IPS DF 4.7 (cell line): ENCODE results near the gene CHTF8.

Experiments
- DNase-seq: peaks from one replicate; pipeline ENCODE4 v3.0.0-alpha.2; 2013; ENCODE audit warnings: low spot score; ENCODE audit errors: extremely low read depth

Gene CHTF8

DNA sequence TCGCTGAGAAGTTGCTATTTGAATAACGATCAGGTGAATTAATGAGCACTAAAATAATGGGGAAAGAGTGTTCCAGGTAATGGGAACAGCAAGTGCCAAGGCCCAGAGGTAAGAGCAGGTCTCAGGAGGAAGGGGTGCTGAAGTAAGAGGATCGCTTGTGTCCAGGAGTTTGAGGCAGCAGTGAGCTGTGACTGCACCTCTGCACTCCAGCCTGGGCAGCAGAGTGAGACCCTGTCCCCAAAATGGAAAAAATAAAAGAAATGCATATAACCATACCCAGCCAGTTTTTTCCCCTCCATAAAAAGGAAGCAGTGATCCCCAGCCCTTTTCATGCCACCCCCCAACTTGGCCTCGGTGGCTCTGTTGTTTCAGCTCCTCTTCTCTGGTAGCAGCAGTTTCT, 43.7 kb downstream of the CHTF8 start:
- DNase-seq: no peak

DNA sequence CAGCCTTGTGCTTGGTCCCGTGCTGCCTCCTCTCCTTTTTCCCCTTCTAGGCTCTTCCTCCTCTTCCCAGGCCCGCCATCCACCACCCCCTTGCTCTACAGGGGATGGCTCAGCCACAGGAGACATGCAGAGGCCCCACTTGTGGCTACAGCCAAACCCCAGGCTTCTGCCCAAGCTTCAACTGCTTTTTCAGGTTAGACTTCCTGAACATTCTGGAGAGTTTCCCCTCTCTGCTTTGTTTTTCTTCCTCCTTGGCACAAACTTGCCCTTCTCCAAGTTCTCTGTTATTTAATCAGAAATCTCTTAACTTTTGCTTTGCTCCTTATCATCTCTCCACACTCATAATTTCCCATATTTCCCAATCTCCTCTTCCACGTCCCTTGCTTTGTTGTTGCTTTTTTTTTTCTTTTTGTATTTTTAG, 45.2 kb downstream of the CHTF8 start:
- DNase-seq: no peak

DNA sequence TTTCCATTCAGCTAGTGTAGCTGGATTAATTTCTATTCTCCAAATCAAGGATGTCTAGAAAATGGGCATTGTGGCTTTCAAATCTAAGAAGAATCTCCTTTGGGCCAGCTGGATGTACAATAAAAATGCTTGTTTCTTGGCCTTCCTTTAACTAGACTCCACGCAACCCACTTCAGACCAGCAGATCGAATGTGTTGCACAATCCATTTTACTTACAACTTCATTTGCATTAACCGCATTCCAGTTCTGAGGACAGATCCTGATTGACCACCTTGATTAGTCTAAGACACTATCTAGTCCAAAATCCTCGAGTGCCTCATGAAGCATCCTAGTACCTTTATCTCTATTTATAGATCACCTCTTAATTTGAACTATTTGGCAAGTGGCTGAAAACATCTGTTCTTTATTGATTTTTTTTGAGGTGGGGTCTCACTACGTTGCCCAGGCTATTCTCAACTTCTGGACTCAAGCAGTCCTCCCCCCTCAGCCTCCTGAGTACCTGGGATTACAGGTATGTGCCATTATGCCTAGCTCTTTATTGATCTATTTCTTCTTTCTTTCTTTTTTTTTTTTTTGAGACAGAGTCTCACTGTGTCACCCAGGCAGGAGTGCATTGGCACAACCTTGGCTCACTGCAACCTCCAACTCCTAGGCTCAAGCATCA, 47.2 kb downstream of the CHTF8 start:
- no peak for DNase-seq

DNA sequence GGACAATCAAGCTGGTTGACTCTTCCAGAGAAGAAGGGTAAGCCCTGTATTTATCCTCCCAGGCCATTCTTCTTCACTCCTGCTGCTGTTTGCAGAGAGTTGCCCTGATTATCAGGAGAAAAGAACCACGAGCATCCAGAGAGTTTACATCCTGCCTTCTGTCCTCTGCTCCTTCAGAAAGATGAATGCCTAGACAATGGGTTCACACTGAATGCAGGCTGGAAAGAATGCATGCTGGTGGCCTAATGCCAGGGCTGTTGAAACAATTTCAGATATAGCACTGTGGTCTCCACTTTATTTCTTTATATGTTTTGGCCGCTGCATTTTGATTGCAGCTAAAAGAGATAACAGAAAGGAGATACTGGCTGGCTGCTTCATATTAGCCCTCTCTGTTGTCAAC, 48.1 kb downstream of the CHTF8 start:
- DNase-seq: no peak

GRCh38 chr16:69083306-69083941, 49.0 kb downstream of the CHTF8 start:
- DNase-seq: no peak

DNA sequence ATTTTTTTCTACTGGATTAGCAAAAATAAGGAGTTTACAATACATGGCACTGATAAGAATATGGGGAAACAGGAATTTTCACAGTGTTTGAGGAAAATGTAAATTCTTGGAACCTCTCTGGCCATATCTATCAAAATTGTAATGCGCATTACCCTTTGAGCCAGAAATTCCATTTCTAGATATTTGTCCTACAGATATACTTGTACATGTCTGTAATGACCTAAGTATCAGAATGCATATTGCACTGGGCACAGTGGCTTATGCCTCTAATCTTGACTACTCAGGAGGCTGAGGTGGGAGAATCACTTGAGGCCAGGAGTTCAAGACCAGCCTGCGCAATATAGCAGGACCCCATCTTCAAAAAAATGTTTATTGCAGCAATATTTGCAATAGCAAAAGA, 52.7 kb downstream of the CHTF8 start:
- no peak for DNase-seq

- DNase-seq: no peak
These were observed 54.3 kb downstream of the CHTF8 start for GRCh38 chr16:69078073-69078472.

- no peak for DNase-seq
These were observed 55.1 kb downstream of the CHTF8 start for GRCh38 chr16:69077251-69077650.

DNA sequence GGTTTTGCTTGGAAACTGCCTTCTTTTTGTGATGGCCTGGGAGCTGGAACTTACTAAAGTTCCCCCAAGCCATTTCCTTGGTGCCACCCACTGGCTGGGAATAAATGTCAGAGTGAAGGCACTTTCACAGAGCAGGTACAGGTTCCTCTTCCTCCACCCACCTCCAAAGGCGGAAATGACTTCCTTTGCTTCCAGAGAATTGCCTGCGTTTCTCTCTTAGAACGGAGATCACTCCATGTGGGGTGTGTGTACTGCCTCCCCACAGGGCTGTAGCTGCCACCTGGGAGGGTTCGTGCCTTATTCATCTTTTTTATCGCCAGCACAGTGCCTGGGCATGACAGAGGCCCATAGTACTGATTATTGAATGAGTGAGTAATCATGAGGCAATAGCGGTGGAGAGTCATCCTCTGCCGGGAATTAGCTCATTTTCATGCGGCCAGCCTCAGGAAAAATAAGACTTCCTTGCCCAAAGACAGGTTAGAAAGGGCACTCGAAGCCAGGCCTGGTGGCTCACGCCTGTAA, 59.1 kb downstream of the CHTF8 start:
- no peak for DNase-seq

DNA sequence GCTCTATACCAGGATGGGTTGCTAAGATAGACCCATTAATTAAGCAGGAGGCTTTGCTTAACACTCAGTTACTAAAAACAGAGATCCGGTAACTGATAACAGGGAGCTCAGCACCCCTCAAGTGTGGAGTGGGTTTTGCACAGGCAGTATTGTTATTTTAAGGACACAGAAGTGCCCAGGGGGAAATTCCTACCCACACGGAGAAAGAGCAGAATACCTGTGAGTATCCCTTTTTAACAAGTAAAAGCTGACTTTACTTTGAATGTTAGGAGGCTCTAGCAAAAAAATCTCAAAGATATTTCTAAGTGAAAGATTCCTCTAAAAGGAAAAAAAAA, 59.8 kb downstream of the CHTF8 start:
- DNase-seq: no peak

DNA sequence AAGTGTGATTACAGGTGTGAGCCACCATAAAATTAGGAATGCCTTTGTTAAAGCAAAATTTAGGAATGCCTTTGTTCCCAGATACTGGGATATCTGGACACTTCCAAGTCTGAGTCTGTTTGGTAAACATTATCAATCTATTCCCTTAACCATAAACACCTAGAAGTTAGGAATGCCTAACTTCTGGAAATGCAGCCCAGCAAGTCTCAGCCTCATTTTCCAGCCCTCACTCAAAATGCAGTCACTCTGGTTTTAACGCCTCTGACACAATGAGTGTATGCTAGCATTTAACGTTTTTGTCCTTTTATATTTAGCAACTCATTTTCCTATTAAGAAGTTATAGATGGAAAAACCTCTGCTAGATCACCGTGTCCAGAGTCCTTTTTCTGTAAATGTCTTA, 61.4 kb downstream of the CHTF8 start:
- no peak for DNase-seq

GRCh38 chr16:69069504-69069903, 62.9 kb downstream of the CHTF8 start:
- no peak for DNase-seq
